CD4-positive, alpha-beta T cell (primary cell): ENCODE results near the gene FABP6. TPM values are rescaled to one million over a fixed set of nuclear protein-coding genes. Genes with fewer than 3 reads are reported as not detected.

Experiments
- ATAC-seq: fragments of 200-7000 bp; cut with Tn5 transposase; one replicate; pipeline ENCODE4 v1.10.0; 2022; ENCODE audit warnings: mild to moderate bottlenecking; ENCODE audit not compliant: poor library complexity
- CTCF ChIA-PET: fragments of 350-600 bp; sonication (Branson Sonifier 250); formaldehyde crosslinking; loops from one replicate; lab custom pipeline; 2021; ENCODE audit warnings: antibody characterized with exemption, inconsistent platforms; lab: Charles Lee
- POLR2A ChIA-PET: fragments of 350-600 bp; sonication (Branson Sonifier 250); formaldehyde crosslinking; loops from one replicate; lab custom pipeline; 2021; ENCODE audit warnings: antibody characterized with exemption, inconsistent platforms; lab: Charles Lee
- DNase-seq, 14 experiments: peaks; one replicate each; pipeline ENCODE4 v3.0.0-alpha.2; 2013 to 2020; ENCODE audit warnings: mixed read lengths in 2 of 14
- H3K27ac ChIP-seq, 2 donors: one replicate each; pipeline versions ENCODE4 v1.5.1 to v1.7.0; 2013; ENCODE audit warnings: low read length in 2 of 2, low read depth in 1 of 2, mild to moderate bottlenecking in 1 of 2
- H3K27me3 ChIP-seq, 2 experiments: 1 replicate in 1 of 2; 2 replicates in 1 of 2; pipeline versions ENCODE4 v1.6.1 to v1.7.0; 2013; ENCODE audit warnings: low read length in 2 of 2, control low read depth in 1 of 2, mild to moderate bottlenecking in 1 of 2, moderate library complexity in 1 of 2; ENCODE audit not compliant: insufficient read depth in 2 of 2, control insufficient read depth in 1 of 2
- H3K36me3 ChIP-seq: one replicate; pipeline ENCODE4 v1.6.1; 2013; ENCODE audit warnings: low read length, control low read depth; ENCODE audit not compliant: insufficient read depth
- H3K4me1 ChIP-seq: one replicate; pipeline ENCODE4 v1.6.1; 2013; ENCODE audit warnings: low read length, control low read depth; ENCODE audit not compliant: insufficient read depth
- H3K4me3 ChIP-seq: one replicate; pipeline ENCODE4 v1.5.1; 2013; ENCODE audit warnings: mild to moderate bottlenecking, low read length, moderate library complexity
- H3K9me3 ChIP-seq, 2 experiments: 1 replicate in 1 of 2; 2 replicates in 1 of 2; pipeline versions ENCODE4 v1.6.1 to v1.7.0; 2013; ENCODE audit warnings: low read length in 2 of 2, mild to moderate bottlenecking in 2 of 2, control low read depth in 1 of 2, moderate library complexity in 1 of 2; ENCODE audit not compliant: control insufficient read depth in 1 of 2, insufficient read depth in 1 of 2
- H3K27ac Mint-ChIP-seq: one replicate; pipeline ENCODE4 v1.8.0; 2020; ENCODE audit warnings: mixed read lengths
- H3K27me3 Mint-ChIP-seq: one replicate; pipeline ENCODE4 v1.8.0; 2021; ENCODE audit warnings: mixed read lengths
- H3K36me3 Mint-ChIP-seq: one replicate; pipeline ENCODE4 v1.8.0; 2021; ENCODE audit warnings: low read depth, mixed read lengths
- H3K4me1 Mint-ChIP-seq: one replicate; pipeline ENCODE4 v1.8.0; 2021; ENCODE audit warnings: low read depth, mixed read lengths
- H3K4me3 Mint-ChIP-seq: one replicate; pipeline ENCODE4 v1.8.0; 2020; ENCODE audit warnings: mild to moderate bottlenecking, mixed read lengths
- H3K9me3 Mint-ChIP-seq: one replicate; pipeline ENCODE4 v1.8.0; 2020; ENCODE audit warnings: mixed read lengths
- intact Hi-C, 2 experiments: fragments of 100-400 bp; cut with DNase I in 1 of 2; cut with micrococcal nuclease in 1 of 2; formaldehyde crosslinking; loops; one replicate each; pipeline versions ENCODE4 v1.15.1 to v1.9.0; 2023 to 2025; cut with DNase I, micrococcal nuclease
- total RNA-seq, 174 experiments: library from RNA in 2 of 174; stranded (reverse) in 2 of 174; gene quantifications; one replicate each; pipeline ENCODE4 v1.2.3 and lab custom pipeline; 2021 to 2026
- TF ChIP-seq, protein P1 (sequence below): fragments of 200-600 bp; IDR thresholded peaks from one replicate; pipeline ENCODE4 v1.8.0; 2022; ENCODE audit warnings: antibody characterized with exemption, mild to moderate bottlenecking

The FABP6 gene
- total RNA-seq, 2 experiments from 2014 or later: not detected

DNA sequence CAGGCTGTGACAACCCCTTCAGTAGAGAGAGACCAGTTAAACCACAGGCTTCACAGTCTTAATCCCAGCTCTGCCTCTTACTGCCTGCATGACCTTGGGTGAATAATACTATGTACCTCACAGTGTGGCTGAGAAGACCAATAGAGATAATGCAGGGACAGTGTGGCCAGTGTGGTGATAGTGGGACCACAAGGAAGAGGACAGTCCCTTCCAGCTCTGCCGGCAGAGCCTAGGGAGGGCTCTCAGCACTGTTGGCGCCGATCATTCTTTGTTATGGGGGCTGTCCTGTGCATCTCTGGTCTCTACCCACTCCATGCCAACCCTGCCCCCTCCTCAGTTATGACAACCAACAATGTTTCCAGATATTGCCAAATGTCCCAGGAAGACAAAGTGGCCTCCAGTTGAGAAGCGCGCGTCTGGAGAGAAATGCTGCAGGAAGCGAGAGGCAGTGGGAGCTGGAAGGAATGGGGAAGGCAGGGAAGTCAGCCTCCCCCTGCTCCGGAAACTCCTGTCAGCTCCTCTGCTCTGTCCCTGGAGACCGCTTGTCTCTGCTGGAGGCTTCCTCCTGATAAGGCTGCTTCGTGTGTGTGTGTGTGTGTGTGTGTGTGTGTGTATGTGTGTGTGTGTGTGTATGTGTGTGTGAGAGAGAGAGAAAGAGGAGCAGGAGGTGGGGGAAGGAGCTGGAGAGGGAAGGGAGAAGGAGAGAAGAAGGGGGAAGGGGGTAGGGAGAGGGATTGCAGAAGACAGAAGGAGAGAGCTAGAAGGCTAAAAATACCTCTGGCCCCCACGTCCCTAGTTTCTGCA is 31.8 kb upstream of the FABP6 start:
- intact Hi-C loops: loop anchor here (2.0 to 5.0 kb wide), 2 partner anchors 195 to 755 kb away; no protein-coding TSS in a partner anchor
- Mint-ChIP-seq H3K9me3 (no peaks in the 10 kb centered on the region), H3K4me3 (no peak overlapping the region), H3K27me3 (peaks cover 22% of the 10 kb centered on the region), H3K36me3 (no peaks in the 10 kb centered on the region), H3K4me1 (no peaks in the 10 kb centered on the region), H3K27ac (no peak overlapping the region)
- Histone ChIP-seq H3K4me3 (no peak overlapping the region), H3K36me3 (no peaks in the 10 kb centered on the region), H3K4me1 (peaks cover 11% of the 10 kb centered on the region), H3K27ac (no peak overlapping the region), H3K27me3 (peaks cover 0 to 5% of the 10 kb centered on the region in 2 experiments), H3K9me3 (no peaks in the 10 kb centered on the region)
- POLR2A ChIA-PET: no interaction called here
- TF ChIP-seq, protein P1, sequence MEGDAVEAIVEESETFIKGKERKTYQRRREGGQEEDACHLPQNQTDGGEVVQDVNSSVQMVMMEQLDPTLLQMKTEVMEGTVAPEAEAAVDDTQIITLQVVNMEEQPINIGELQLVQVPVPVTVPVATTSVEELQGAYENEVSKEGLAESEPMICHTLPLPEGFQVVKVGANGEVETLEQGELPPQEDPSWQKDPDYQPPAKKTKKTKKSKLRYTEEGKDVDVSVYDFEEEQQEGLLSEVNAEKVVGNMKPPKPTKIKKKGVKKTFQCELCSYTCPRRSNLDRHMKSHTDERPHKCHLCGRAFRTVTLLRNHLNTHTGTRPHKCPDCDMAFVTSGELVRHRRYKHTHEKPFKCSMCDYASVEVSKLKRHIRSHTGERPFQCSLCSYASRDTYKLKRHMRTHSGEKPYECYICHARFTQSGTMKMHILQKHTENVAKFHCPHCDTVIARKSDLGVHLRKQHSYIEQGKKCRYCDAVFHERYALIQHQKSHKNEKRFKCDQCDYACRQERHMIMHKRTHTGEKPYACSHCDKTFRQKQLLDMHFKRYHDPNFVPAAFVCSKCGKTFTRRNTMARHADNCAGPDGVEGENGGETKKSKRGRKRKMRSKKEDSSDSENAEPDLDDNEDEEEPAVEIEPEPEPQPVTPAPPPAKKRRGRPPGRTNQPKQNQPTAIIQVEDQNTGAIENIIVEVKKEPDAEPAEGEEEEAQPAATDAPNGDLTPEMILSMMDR: no peak
- ATAC-seq (no peak), DNase-seq (no peak)
- CTCF ChIA-PET: no interaction called here

GRCh38 chr5:160198146-160198545 is 31.2 kb upstream of the FABP6 start:
- Histone ChIP-seq H3K36me3 (no peaks in the 10 kb centered on the region), H3K4me1 (peaks cover 11% of the 10 kb centered on the region), H3K27me3 (peaks cover 0 to 5% of the 10 kb centered on the region in 2 experiments), H3K4me3 (no peak overlapping the region), H3K9me3 (no peaks in the 10 kb centered on the region), H3K27ac (no peak overlapping the region)
- ATAC-seq (no peak), DNase-seq (no peak)
- CTCF ChIA-PET: no interaction called here
- POLR2A ChIA-PET: no interaction called here
- TF ChIP-seq, protein P1: no peak
- H3K4me3 Mint-ChIP-seq: peak overlapping the region; percentile 1
- H3K9me3 Mint-ChIP-seq: no peaks in the 10 kb centered on the region
- H3K4me1 Mint-ChIP-seq: no peaks in the 10 kb centered on the region
- H3K27me3 Mint-ChIP-seq: peaks cover 22% of the 10 kb centered on the region
- H3K36me3 Mint-ChIP-seq: no peaks in the 10 kb centered on the region
- intact Hi-C loops: loop anchor here (2.0 to 5.0 kb wide), 2 partner anchors 195 to 756 kb away; no protein-coding TSS in a partner anchor
- H3K27ac Mint-ChIP-seq: no peak overlapping the region

DNA sequence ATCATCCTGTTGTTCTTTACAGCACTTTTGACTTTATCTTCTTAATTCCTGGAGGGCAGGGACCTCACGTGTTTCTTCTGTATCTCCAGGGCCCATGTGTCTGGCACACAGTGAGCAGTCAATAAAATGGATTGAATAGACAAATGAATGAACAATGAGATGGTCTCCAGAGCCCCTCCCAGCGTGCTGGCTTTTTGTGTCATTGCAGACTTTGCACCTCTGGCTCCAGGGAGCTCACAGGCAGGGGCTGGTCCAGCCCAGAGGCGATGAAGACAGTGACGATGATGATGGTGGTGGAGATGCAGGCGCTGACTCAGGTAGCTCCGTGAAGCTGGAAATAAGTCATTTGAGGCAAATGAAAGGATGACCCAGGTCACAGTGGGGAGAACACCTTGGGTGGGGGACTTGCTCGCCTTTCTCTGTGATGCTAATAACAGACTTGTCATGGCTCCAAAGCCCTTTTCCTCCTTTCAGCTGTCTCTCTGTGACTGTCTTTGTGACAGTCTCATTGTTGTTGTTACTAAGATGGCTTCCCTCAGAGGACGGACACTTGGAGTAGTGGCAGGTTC is 30.4 kb upstream of the FABP6 start:
- DNase-seq (no peak), ATAC-seq (no peak)
- ChIA-PET POLR2A (no interaction called here), CTCF (interaction anchor here (0.9 kb wide), 2 partner anchors 9 to 192 kb away, joined by 3 read pairs; no protein-coding TSS in a partner anchor)
- Mint-ChIP-seq H3K27me3 (peaks cover 22% of the 10 kb centered on the region), H3K4me1 (no peaks in the 10 kb centered on the region), H3K9me3 (no peaks in the 10 kb centered on the region), H3K36me3 (no peaks in the 10 kb centered on the region), H3K27ac (no peak overlapping the region), H3K4me3 (peak overlapping the region; percentile 22)
- no peak overlapping the region for H3K27ac ChIP-seq
- peaks cover 0 to 5% of the 10 kb centered on the region in 2 experiments for H3K27me3 ChIP-seq
- intact Hi-C loops: loop anchor here (1.0 to 5.0 kb wide), 3 partner anchors 146 to 757 kb away; no protein-coding TSS in a partner anchor
- no peaks in the 10 kb centered on the region for H3K36me3 ChIP-seq
- H3K9me3 ChIP-seq: no peaks in the 10 kb centered on the region
- H3K4me3 ChIP-seq: no peak overlapping the region
- H3K4me1 ChIP-seq: peaks cover 11% of the 10 kb centered on the region
- TF ChIP-seq, protein P1: no peak
